HG03045 (cell line): ENCODE measurements around the gene SYT13.
"Not testable (repeated sequence)": the region's sequence is repeated elsewhere in the genome, so short reads cannot be mapped to it uniquely, and the experiment has no call there.

Source experiments
- ATAC-seq: cut with Tn5 transposase; IDR thresholded peaks from one replicate; pipeline ENCODE4 v1.9.1; 2021; ENCODE audit warnings: mild to moderate bottlenecking, moderate library complexity; ENCODE audit not compliant: unreplicated experiment

Gene SYT13

DNA sequence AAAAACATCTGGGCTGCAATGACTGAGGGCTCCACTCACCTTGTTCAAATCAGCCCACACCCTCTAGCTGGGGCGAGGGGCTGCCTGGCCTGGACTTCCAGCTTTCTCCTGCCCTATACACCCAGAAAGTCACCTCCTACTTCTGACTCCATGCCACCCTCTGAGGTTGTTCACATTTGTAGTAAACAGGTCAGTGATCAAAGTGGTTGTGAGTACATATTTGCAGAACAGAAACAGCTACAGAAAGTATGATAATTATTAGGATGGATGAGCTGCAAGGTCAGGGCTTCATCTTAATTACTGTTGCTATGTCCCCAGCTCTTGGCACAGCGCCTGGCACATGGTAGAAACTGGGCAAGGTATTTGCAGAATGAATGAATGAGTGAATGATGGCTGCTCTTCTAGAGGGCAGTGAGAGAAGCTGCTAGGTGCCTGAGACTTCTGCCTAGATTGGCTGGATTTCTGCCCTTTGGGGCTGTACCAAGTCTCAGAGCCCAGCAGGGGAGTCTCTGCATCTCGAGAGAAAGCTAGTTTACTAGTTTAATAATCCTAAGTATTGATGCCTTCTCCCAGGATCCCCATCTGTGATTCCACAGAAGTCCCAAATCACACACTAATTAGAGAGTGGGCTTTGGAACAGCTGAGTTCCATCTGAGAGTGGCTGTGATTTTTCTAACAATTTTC lies 36.0 kb downstream of the SYT13 start:
- no peak for ATAC-seq

GRCh38 chr11:45249372-45249771 lies 36.8 kb downstream of the SYT13 start:
- not testable (repeated sequence) for ATAC-seq

DNA sequence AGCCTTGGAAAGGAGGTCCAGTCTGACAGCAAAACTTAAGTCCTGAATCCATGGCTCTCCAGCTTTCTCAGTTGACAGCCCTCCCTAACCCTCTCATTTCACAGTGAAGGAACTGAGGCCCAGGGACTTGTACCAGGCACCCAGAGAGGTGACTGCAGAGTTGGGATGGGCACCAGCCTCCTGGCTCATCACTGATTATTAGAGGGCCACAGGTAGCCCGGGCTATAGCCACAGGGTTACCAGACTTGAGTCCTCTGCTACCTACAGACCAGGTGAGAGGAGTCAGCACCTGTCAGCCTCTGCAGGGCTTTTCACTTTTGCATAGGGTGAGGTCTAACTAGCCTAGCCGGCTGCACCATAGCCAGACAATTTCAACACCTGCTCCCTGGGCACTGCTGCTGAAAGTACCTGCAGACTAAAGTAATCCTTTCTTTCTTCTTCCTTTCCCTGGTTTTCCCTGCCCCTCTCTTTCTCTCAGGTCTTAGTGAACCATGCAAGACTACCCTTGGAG lies 37.6 kb downstream of the SYT13 start:
- no peak for ATAC-seq

DNA sequence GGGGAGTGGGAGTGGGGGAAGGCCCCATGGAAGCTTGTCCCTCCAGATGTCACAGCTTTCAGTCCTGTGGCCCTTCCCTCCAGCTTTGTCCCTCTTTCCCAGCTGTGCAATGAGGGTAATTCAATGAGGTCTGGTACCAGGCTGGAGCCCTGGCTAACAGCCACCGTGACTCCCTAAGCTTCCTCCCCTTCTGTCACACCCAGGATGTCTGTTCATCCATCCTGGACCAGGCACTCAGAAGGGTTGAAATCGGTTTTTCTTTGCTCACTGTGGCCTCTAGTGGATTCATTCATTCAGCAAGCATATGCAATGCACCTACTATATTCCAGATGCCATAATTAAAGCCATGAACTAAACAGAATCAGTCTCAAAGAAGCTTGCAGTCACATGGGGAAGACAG lies 38.7 kb downstream of the SYT13 start:
- ATAC-seq: no peak

DNA sequence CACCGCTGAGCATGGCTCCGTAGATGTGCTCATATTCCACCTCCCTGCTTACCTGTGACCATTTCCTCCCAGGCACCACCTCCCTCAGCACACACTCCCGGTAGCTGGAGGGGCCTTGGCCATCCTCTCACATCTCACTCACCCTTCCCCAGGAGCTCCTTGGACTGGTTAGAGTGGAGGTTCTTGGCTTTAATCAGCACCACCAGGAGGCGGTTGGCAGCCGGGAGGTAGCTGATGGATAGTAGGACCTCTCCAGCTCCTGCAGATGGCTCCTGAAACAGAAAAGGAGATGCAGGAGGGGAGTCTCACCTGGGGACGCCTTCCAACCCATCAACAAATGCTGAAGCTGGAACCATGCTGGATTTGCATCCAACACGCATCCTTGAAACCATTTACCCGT lies 39.9 kb downstream of the SYT13 start:
- no peak for ATAC-seq

GRCh38 chr11:45245218-45246045 lies 40.7 kb downstream of the SYT13 start:
- no peak for ATAC-seq

GRCh38 chr11:45243967-45244366 lies 42.2 kb downstream of the SYT13 start:
- no peak for ATAC-seq

DNA sequence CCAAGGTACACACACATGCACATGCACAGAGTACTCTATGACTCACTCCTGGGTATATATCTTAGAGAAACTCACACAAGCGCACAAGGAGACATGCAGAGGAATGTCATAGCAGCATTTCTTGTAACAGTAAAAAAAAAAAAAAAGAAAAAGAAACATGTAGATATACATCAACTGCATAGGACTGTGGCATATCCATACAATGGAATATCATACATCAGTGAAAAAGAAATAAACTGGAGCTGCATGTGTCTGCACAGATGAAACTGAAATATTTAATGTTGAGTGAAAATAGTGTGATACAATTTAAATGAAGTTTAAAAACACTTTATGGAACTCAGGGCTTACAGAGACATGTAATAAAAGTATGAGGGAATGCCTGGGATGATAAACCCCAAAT lies 46.4 kb downstream of the SYT13 start:
- ATAC-seq: no peak

DNA sequence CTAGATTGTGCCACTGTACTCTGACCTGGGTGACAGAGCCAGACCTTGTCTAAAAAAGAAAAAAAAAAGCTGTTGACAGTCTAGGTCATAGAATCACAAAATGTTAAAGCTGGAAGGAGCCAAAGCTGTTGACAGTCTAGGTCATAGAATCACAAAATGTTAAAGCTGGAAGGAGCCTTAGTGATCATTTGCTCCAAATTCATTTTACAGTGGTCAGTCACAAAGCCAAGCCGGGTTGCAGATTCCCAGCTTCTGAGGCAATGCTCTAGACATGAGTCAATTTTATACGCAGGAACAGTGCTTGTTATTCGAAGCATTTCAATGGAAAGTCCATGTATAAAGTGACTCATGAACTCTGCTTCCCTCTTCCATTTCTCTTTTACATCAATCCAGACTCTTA lies 47.4 kb downstream of the SYT13 start:
- no peak for ATAC-seq

GRCh38 chr11:45237711-45238315 lies 48.3 kb downstream of the SYT13 start:
- ATAC-seq: no peak

DNA sequence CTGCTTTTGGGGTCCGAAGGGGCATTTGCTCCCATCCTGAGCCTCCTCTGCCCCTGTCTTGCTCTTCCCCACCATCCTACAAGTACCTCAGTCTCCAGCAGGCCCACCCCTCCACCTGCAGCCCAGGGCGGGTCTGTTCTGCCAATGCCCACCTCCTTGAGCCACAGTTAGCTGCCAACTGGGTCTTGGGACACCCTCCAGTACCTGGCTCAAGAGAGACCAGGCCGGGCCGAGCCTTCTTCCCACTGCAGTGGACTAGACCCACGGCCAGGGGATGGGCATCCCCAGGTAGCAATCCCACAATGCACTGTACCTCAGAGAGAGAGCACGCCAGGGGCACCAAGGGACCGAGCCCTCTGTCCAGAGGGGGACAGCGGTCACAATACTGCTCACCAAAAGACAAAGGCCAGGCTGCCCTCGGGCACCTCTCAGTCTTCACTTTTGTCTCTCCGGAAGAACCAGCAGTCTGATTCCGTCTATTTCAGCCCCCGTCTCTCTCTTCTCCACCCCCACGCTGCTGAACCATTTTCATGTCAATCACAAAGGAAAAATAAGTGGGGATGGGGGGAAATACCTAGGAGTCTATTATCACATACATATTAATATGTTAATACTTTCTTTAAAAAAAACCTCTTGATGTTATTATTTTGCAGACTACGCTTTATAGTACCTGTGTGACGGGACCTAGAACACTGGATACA lies 51.7 kb downstream of the SYT13 start:
- ATAC-seq: no peak

DNA sequence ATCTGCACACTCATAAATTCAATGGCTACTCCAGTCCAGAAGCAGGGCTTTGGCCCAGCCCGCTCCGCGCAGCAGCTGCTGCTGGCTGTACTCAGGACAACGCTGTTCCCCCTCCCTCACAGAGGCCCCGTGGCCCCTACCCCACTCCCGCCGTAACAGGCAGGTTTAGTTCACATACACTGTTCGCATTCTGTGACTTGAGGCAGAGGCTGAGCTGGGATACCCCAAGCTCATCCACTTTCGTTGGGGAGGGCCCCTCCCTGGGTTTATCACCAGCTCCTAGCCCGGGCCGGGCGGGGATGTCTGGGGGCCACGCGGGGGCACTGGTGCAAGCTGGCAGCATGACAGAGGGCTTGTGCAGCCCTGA lies 52.4 kb downstream of the SYT13 start:
- ATAC-seq: no peak

- ATAC-seq: no peak
These were observed 52.9 kb downstream of the SYT13 start for GRCh38 chr11:45233121-45233803.

- ATAC-seq: no peak
These were observed 53.6 kb downstream of the SYT13 start for GRCh38 chr11:45232341-45233080.

GRCh38 chr11:45229401-45230020 lies 56.6 kb downstream of the SYT13 start:
- ATAC-seq: no peak

DNA sequence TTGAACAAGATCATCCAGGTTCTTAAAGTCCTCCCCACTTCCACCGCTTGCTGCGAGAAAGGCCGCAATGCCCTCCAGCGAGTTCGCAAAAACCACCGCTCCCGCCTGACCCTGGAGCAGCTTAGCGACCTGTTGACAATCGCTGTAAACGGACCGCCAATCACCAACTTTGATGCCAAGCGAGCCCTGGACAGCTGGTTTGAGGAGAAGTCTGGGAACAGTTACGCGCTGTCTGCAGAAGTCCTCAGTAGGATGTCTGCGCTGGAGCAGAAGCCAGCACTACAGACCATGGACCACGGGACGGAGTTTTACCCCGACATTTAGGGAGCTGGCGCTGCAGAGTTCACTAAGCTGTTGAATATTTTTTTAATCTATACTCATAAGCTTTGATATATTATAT lies 58.3 kb downstream of the SYT13 start:
- no peak for ATAC-seq

DNA sequence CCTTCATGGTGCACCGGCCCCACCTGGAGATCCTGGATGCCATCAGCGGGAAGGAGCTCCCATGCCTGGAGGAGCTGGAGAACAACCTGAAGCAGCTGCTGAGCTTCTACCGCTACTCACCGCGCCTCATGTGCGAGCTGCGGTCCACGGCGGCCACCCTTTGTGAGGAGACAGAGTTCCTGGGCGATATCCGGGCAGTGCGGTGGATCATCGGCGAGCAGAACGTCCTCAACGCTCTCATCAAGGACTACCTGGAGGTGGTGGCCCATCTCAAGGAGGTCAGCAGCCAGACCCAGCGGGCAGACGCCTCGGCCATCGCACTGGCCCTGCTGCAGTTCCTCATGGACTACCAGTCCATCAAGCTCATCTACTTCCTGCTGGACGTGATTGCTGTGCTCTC lies 59.2 kb downstream of the SYT13 start:
- ATAC-seq: no peak

GRCh38 chr11:45225961-45226871 lies 59.9 kb downstream of the SYT13 start:
- no peak for ATAC-seq

- ATAC-seq: no peak
These were observed 60.9 kb downstream of the SYT13 start for GRCh38 chr11:45225277-45225676.
